Smooth muscle cell of the brain vasculature (primary cell): Measurements from ENCODE around the gene KCTD12.

Experiments
- DNase-seq: peaks from one replicate; pipeline ENCODE4 v3.0.0-alpha.2; 2012; ENCODE audit warnings: low read depth, low spot score

The KCTD12 gene

GRCh38 chr13:76853921-76854608, 32.1 kb downstream of the KCTD12 start:
- no peak for DNase-seq

- no peak for DNase-seq
Measured at GRCh38 chr13:76853481-76853880, 32.7 kb downstream of the KCTD12 start.

- no peak for DNase-seq
Measured at GRCh38 chr13:76852986-76853385, 33.2 kb downstream of the KCTD12 start.

- no peak for DNase-seq
Measured at GRCh38 chr13:76851961-76852360, 34.2 kb downstream of the KCTD12 start.

- no peak for DNase-seq
Measured at GRCh38 chr13:76849493-76849892, 36.7 kb downstream of the KCTD12 start.

GRCh38 chr13:76848596-76848995, 37.6 kb downstream of the KCTD12 start:
- DNase-seq = no peak

- no peak for DNase-seq
Measured at GRCh38 chr13:76846363-76846762, 39.8 kb downstream of the KCTD12 start.

- DNase-seq = no peak
Measured at GRCh38 chr13:76845865-76846264, 40.3 kb downstream of the KCTD12 start.

- DNase-seq = no peak
Measured at GRCh38 chr13:76845367-76845766, 40.8 kb downstream of the KCTD12 start.

- DNase-seq = no peak
Measured at GRCh38 chr13:76837801-76838200, 48.4 kb downstream of the KCTD12 start.

- no peak for DNase-seq
Measured at GRCh38 chr13:76836311-76836710, 49.9 kb downstream of the KCTD12 start.

GRCh38 chr13:76833441-76833954, 52.7 kb downstream of the KCTD12 start:
- DNase-seq = no peak

- no peak for DNase-seq
Measured at GRCh38 chr13:76832258-76832988, 53.8 kb downstream of the KCTD12 start.

- no peak for DNase-seq
Measured at GRCh38 chr13:76830805-76831204, 55.4 kb downstream of the KCTD12 start.
